Adrenal gland (tissue), 12 donors: ENCODE results near the gene NMRK1. TPM values are rescaled to one million over a fixed set of nuclear protein-coding genes. Genes with fewer than 3 reads are reported as not detected.

Experiments used
- DNase-seq, 7 donors: peaks; one replicate each; pipeline ENCODE4 v3.0.0-alpha.2; 2019 to 2020
- H3K27ac ChIP-seq, 5 donors: fragments of 200-600 bp; sonication (generic) in 4 of 5; 1 replicate in 3 of 5; 2 replicates in 2 of 5; pipeline versions ENCODE4 v1.5.1 to v1.8.0; 2016 to 2020; ENCODE audit warnings: mild to moderate bottlenecking in 1 of 5
- H3K27me3 ChIP-seq: fragments of 200-600 bp; 2 replicates; pipeline ENCODE4 v1.8.0; 2021
- H3K36me3 ChIP-seq, 2 donors: fragments of 200-600 bp; replicated peaks in 1 of 2; 1 replicate in 1 of 2; 2 replicates in 1 of 2; pipeline versions ENCODE4 v1.5.1 to v1.8.0; 2018 to 2022
- H3K4me1 ChIP-seq, 2 donors: fragments of 200-600 bp; replicated peaks in 1 of 2; 1 replicate in 1 of 2; 2 replicates in 1 of 2; pipeline versions ENCODE4 v1.5.1 to v1.8.0; 2018 to 2021
- H3K4me3 ChIP-seq, 4 donors: fragments of 200-600 bp; sonication (generic) in 3 of 4; one replicate each; pipeline ENCODE4 v1.5.1; 2016 to 2018
- H3K9me3 ChIP-seq, 3 donors: fragments of 200-600 bp; sonication (generic) in 1 of 3; replicated peaks in 1 of 3; 1 replicate in 2 of 3; 2 replicates in 1 of 3; pipeline versions ENCODE4 v1.5.1 to v1.8.0; 2016 to 2021
- CTCF ChIP-seq, 6 experiments: fragments of 450-650 bp in 4 of 6; fragments of 200-600 bp in 2 of 6; sonication (generic) in 1 of 6; IDR thresholded peaks; 1 replicate in 5 of 6; 2 replicates in 1 of 6; pipeline versions ENCODE4 v1.5.1 to v1.8.0; 2016 to 2021; ENCODE audit warnings: antibody characterized with exemption in 6 of 6, mild to moderate bottlenecking in 2 of 6, moderate library complexity in 1 of 6
- POLR2A ChIP-seq, 2 donors: fragments of 450-650 bp; IDR thresholded peaks; one replicate each; pipeline ENCODE4 v1.6.1; 2017; ENCODE audit warnings: antibody characterized with exemption in 2 of 2, mild to moderate bottlenecking in 2 of 2, moderate library complexity in 1 of 2
- WGBS, 4 donors: extraction: QIAGEN DNeasy Blood & Tissue Kit in 2 of 4; methylation state at CpG; one replicate each; pipeline versions ENCODE4 v1.1.5 to v1.1.7; 2013 to 2017; 5-methylcytosine and 5-hydroxymethylcytosine counted together
- intact Hi-C, 2 donors: fragments of 100-400 bp; cut with DNase I; formaldehyde crosslinking; loops; one replicate each; pipeline versions ENCODE4 v1.14.1 to v1.15.0; 2022 to 2023
- polyA plus RNA-seq, 3 donors: library from polyadenylated mRNA; stranded (reverse); fragments of 200-250 nt in 2 of 3; fragments of 350-450 nt in 1 of 3; fragmentation: Illumina TruSeq in 1 of 3; extraction: RNeasy Lipid Tissue Mini Kit (QIAGEN cat#74804) in 1 of 3; gene quantifications; one replicate each; pipeline ENCODE4 v1.2.3, GENCODE V29; 2013 to 2014
- total RNA-seq, 9 donors: library from RNA; depleted of rRNA in 4 of 9; stranded (reverse); fragments of >200 nt in 4 of 9; fragments of 120-200 nt in 1 of 9; fragmentation: NEBNext Ultra II Directional in 1 of 9; extraction: Animal tissue kit (Norgen Biotek cat#: 25700) in 1 of 9; gene quantifications; one replicate each; pipeline versions ENCODE4 v1.1.0 to v1.2.4, GENCODE V29; 2013 to 2023
- donor health status: healthy with polysubstance abuse.
- donor health status: Bipolar disorder and iron deficiency.
- donor health status: DM: yes; HTN: yes; CAD: no.
- donor health status: DM: no; HTN: no; CAD: no.
- donor health status: DM: no; HTN: no; CAD: no.
- donor health status: DM: yes; HTN: yes; CAD: no.

The NMRK1 gene
- total and polyA plus RNA-seq, 12 donors, result 4.3 to 93.2 (median 21.3) TPM

- H3K27ac ChIP-seq, result peak overlapping the region in 2 of 5 donors; percentile 22 to 47
- H3K9me3 ChIP-seq, result no peaks in the 10 kb centered on the region
- intact Hi-C loops, result no loop called here
- no peak for DNase-seq
- H3K4me3 ChIP-seq, result no peak overlapping the region
- H3K27me3 ChIP-seq, result no peaks in the 10 kb centered on the region
- TF ChIP-seq POLR2A (IDR thresholded peaks at IDR 0.05), result no peak
- no peak for TF ChIP-seq CTCF (IDR thresholded peaks at IDR 0.05)
- peaks cover 5 to 55% of the 10 kb centered on the region in 2 donors for H3K4me1 ChIP-seq
- 76 to 85% (median 80%) methylated on average over 7 of the region's 7 CpGs for WGBS, 4 donors
- no peaks in the 10 kb centered on the region for H3K36me3 ChIP-seq
Observed at GRCh38 chr9:75109210-75109839, 21.4 kb upstream of the NMRK1 start.

- H3K27ac ChIP-seq, result peak overlapping the region in 2 of 5 donors; percentile 22 to 47
Observed at GRCh38 chr9:75108571-75108970, 20.6 kb upstream of the NMRK1 start.

GRCh38 chr9:75106857-75107256, 18.9 kb upstream of the NMRK1 start:
- 66 to 76% (median 71%) methylated on average over 6 of the region's 6 CpGs for WGBS, 4 donors
- peak in 2 of 7 donors; percentile 30 for DNase-seq
- intact Hi-C loops, result no loop called here
- no peak overlapping the region for H3K4me3 ChIP-seq
- H3K9me3 ChIP-seq, result no peaks in the 10 kb centered on the region
- no peaks in the 10 kb centered on the region for H3K27me3 ChIP-seq
- peak overlapping the region in 1 of 5 donors; percentile 18 for H3K27ac ChIP-seq
- H3K36me3 ChIP-seq, result no peaks in the 10 kb centered on the region
- TF ChIP-seq POLR2A (IDR thresholded peaks at IDR 0.05), result no peak
- TF ChIP-seq CTCF (IDR thresholded peaks at IDR 0.05), result no peak
- H3K4me1 ChIP-seq, result peaks cover 5 to 54% of the 10 kb centered on the region in 2 donors

More at GRCh38 chr9:75108571-75108970, 20.6 kb upstream of the NMRK1 start:
- Histone ChIP-seq H3K27me3 (no peaks in the 10 kb centered on the region), H3K4me1 (peaks cover 5 to 61% of the 10 kb centered on the region in 2 donors), H3K9me3 (no peaks in the 10 kb centered on the region), H3K4me3 (no peak overlapping the region), H3K36me3 (no peaks in the 10 kb centered on the region)
- intact Hi-C loops, result no loop called here
- peak in 6 of 7 donors; percentile 54 to 86 (median 67) for DNase-seq
- 36 to 48% (median 44%) methylated on average over 4 of the region's 4 CpGs for WGBS, 4 donors
- TF ChIP-seq POLR2A (IDR thresholded peaks at IDR 0.05) (no peak), CTCF (IDR thresholded peaks at IDR 0.05) (no peak)

- H3K4me1 ChIP-seq, result peaks cover 5 to 54% of the 10 kb centered on the region in 2 donors
- DNase-seq, result no peak
- no peaks in the 10 kb centered on the region for H3K36me3 ChIP-seq
- intact Hi-C loops, result no loop called here
- H3K27me3 ChIP-seq, result no peaks in the 10 kb centered on the region
- no peaks in the 10 kb centered on the region for H3K9me3 ChIP-seq
- TF ChIP-seq POLR2A (IDR thresholded peaks at IDR 0.05), result no peak
- TF ChIP-seq CTCF (IDR thresholded peaks at IDR 0.05), result no peak
- WGBS, 4 donors, result 61 to 72% (median 65%) methylated on average over 2 of the region's 2 CpGs
- H3K4me3 ChIP-seq, result no peak overlapping the region
- no peak overlapping the region for H3K27ac ChIP-seq
Observed at GRCh38 chr9:75105841-75106240, 17.9 kb upstream of the NMRK1 start.
